GM23338 (cell line): Measurements from ENCODE around the gene RMND5B. TPM values are rescaled to one million over a fixed set of nuclear protein-coding genes. Genes with fewer than 3 reads are reported as not detected.

ENCODE experiments used
- ATAC-seq: fragments of 200-7000 bp; cut with Tn5 transposase; 3 replicates; pipeline ENCODE4 v1.9.1; 2020
- DNase-seq: peaks from one replicate; pipeline ENCODE4 v3.0.0-alpha.2; 2015; ENCODE audit warnings: low spot score
- H2AFZ ChIP-seq: fragments of 200-600 bp; sonication (generic); 2 replicates; pipeline ENCODE4 v1.8.0; 2016; ENCODE audit warnings: antibody characterized with exemption, mild to moderate bottlenecking, moderate library complexity
- H3F3A ChIP-seq: fragments of 200-600 bp; sonication (generic); replicated peaks from 2 replicates; pipeline ENCODE4 v1.8.0; 2017; ENCODE audit warnings: antibody characterized with exemption, mixed run types, low read depth
- H3K27ac ChIP-seq: fragments of 200-600 bp; sonication (generic); 2 replicates; pipeline ENCODE4 v1.6.1; 2016; ENCODE audit warnings: low read depth
- H3K27me3 ChIP-seq: fragments of 200-600 bp; sonication (generic); 2 replicates; pipeline ENCODE4 v1.8.0; 2016; ENCODE audit warnings: mild to moderate bottlenecking, mixed run types, moderate library complexity; ENCODE audit not compliant: insufficient read depth
- H3K36me3 ChIP-seq: fragments of 200-600 bp; sonication (generic); 2 replicates; pipeline ENCODE4 v1.8.0; 2016; ENCODE audit warnings: mild to moderate bottlenecking; ENCODE audit not compliant: insufficient read depth
- H3K4me1 ChIP-seq: fragments of 200-600 bp; sonication (generic); 2 replicates; pipeline ENCODE4 v1.8.0; 2016; ENCODE audit warnings: mild to moderate bottlenecking, moderate library complexity; ENCODE audit not compliant: insufficient read depth
- H3K4me2 ChIP-seq: fragments of 200-600 bp; sonication (generic); 2 replicates; pipeline ENCODE4 v1.7.1; 2017; ENCODE audit warnings: mixed run types
- H3K4me3 ChIP-seq: fragments of 200-600 bp; sonication (generic); 2 replicates; pipeline ENCODE4 v1.6.1; 2016; ENCODE audit warnings: mixed run types
- H3K79me2 ChIP-seq: fragments of 200-600 bp; sonication (generic); replicated peaks from 2 replicates; pipeline ENCODE4 v1.8.0; 2017; ENCODE audit warnings: mild to moderate bottlenecking; ENCODE audit not compliant: insufficient read depth
- H3K9me2 ChIP-seq: fragments of 200-600 bp; sonication (generic); 2 replicates; pipeline ENCODE4 v1.8.0; 2017; ENCODE audit not compliant: insufficient read depth
- H4K20me1 ChIP-seq: fragments of 200-600 bp; sonication (generic); replicated peaks from 2 replicates; pipeline ENCODE4 v1.8.0; 2017; ENCODE audit warnings: mild to moderate bottlenecking; ENCODE audit not compliant: insufficient read depth
- H3K27ac Mint-ChIP-seq: 2 replicates; pipeline ENCODE4 v1.8.0; 2020; ENCODE audit warnings: inconsistent platforms, mild to moderate bottlenecking, moderate library complexity, mixed read lengths
- H3K27me3 Mint-ChIP-seq: 3 replicates; pipeline ENCODE4 v1.8.0; 2022; ENCODE audit warnings: low read depth, mild to moderate bottlenecking, moderate library complexity, mixed read lengths, inconsistent platforms; ENCODE audit not compliant: insufficient read depth, poor library complexity
- H3K36me3 Mint-ChIP-seq: 3 replicates; pipeline ENCODE4 v1.8.0; 2021; ENCODE audit warnings: low read depth, mild to moderate bottlenecking, inconsistent platforms, moderate library complexity, mixed read lengths
- H3K4me1 Mint-ChIP-seq: 3 replicates; pipeline ENCODE4 v1.8.0; 2020; ENCODE audit warnings: mild to moderate bottlenecking, inconsistent platforms, mixed read lengths
- H3K4me3 Mint-ChIP-seq: 3 replicates; pipeline ENCODE4 v1.8.0; 2021; ENCODE audit warnings: moderate library complexity, mild to moderate bottlenecking, inconsistent platforms, mixed read lengths
- H3K9me3 Mint-ChIP-seq: 3 replicates; pipeline ENCODE4 v1.8.0; 2020; ENCODE audit warnings: moderate library complexity, mild to moderate bottlenecking, inconsistent platforms, mixed read lengths
- CREB1 ChIP-seq: fragments of 250-450 bp; sonication (Bioruptor Pico); IDR thresholded peaks from 2 replicates; pipeline ENCODE4 v1.5.0; 2020; ENCODE audit warnings: low read depth, mild to moderate bottlenecking, moderate library complexity
- CTCF ChIP-seq, 2 experiments: fragments of 200-600 bp in 1 of 2; sonication (generic) in 1 of 2; conservative IDR thresholded peaks; 2 replicates each; pipeline versions ENCODE4 v1.5.1 to v1.6.1; 2016 to 2017; ENCODE audit warnings: antibody characterized with exemption in 2 of 2, low read depth in 2 of 2, mild to moderate bottlenecking in 2 of 2, moderate library complexity in 1 of 2
- ETS1 ChIP-seq: IDR thresholded peaks from 2 replicates; pipeline ENCODE4 v1.6.1; 2016; ENCODE audit warnings: antibody characterized with exemption
- EZH2 ChIP-seq: fragments of 200-600 bp; sonication (generic); IDR thresholded peaks from one replicate; pipeline ENCODE4 v1.8.0; 2017; ENCODE audit warnings: antibody characterized with exemption, mild to moderate bottlenecking, low read depth; ENCODE audit not compliant: unreplicated experiment
- EZH2phosphoT487 ChIP-seq: fragments of 200-600 bp; sonication (generic); IDR thresholded peaks from one replicate; pipeline ENCODE4 v1.8.1; 2018; ENCODE audit warnings: antibody characterized with exemption; ENCODE audit not compliant: unreplicated experiment
- JUNB ChIP-seq: IDR thresholded peaks from one replicate; pipeline ENCODE4 v1.6.1; 2016; ENCODE audit warnings: antibody characterized with exemption; ENCODE audit not compliant: unreplicated experiment
- REST ChIP-seq: IDR thresholded peaks from one replicate; pipeline ENCODE4 v1.6.1; 2018; ENCODE audit warnings: antibody characterized with exemption; ENCODE audit not compliant: unreplicated experiment
- STAT1 ChIP-seq: IDR thresholded peaks from one replicate; pipeline ENCODE4 v1.6.1; 2016; ENCODE audit warnings: antibody characterized with exemption; ENCODE audit not compliant: unreplicated experiment
- ZNF114 ChIP-seq: fragments of 250-450 bp; sonication (Bioruptor Pico); IDR thresholded peaks from 2 replicates; pipeline ENCODE4 v1.5.0; 2020; ENCODE audit warnings: mild to moderate bottlenecking, moderate library complexity
- ZNF331 ChIP-seq: fragments of 250-450 bp; sonication (Bioruptor Pico); IDR thresholded peaks from 2 replicates; pipeline ENCODE4 v1.5.0; 2020; ENCODE audit warnings: low read depth, mild to moderate bottlenecking, moderate library complexity
- ZNF462 ChIP-seq: fragments of 250-450 bp; sonication (Bioruptor Pico); IDR thresholded peaks from 2 replicates; pipeline ENCODE4 v1.5.0; 2020; ENCODE audit warnings: mild to moderate bottlenecking, moderate library complexity
- polyA plus RNA-seq: library from polyadenylated mRNA; unstranded; fragments of >200 nt; fragmentation: Nextera tagmentation; extraction: Ambion mirVana; gene quantifications from 2 replicates; pipeline ENCODE4 v1.2.1, GENCODE V29; 2016
- total RNA-seq: library from RNA; depleted of rRNA; stranded (reverse); fragments of >200 nt; shearing (Covaris generic); gene quantifications from 2 replicates; pipeline ENCODE4 v1.2.3, GENCODE V29; 2014

The RMND5B gene
- total and polyA plus RNA-seq, 2 experiments from 2014 or later: 47.5 to 101 TPM

- Mint-ChIP-seq H3K4me1 (peaks cover 19% of the 10 kb centered on the region), H3K9me3 (peaks cover 12% of the 10 kb centered on the region), H3K36me3 (peaks cover 8% of the 10 kb centered on the region), H3K4me3 (no peak overlapping the region), H3K27me3 (peaks cover 13% of the 10 kb centered on the region), H3K27ac (no peak overlapping the region)
- H2AFZ ChIP-seq: no peak overlapping the region
- no peaks in the 10 kb centered on the region for H3K27me3 ChIP-seq
- peaks cover 27% of the 10 kb centered on the region for H3K79me2 ChIP-seq
- H3K9me2 ChIP-seq: no peaks in the 10 kb centered on the region
- no peak overlapping the region for H3K4me3 ChIP-seq
- no peaks in the 10 kb centered on the region for H3K36me3 ChIP-seq
- no peak overlapping the region for H3K27ac ChIP-seq
- ATAC-seq (no peak), DNase-seq (no peak)
- H3F3A ChIP-seq: peaks cover 16% of the 10 kb centered on the region
- H3K4me1 ChIP-seq: peaks cover 15% of the 10 kb centered on the region
- H3K4me2 ChIP-seq: no peak overlapping the region
- TF ChIP-seq CTCF (conservative IDR thresholded peaks at IDR 0.05; ENCODE audit: low read depth in 2 of 2): no peak
- TF ChIP-seq ZNF331 (CRISPR knock-in tag): no peak
- no peak for TF ChIP-seq ETS1
- no peak for TF ChIP-seq ZNF114
- TF ChIP-seq EZH2phosphoT487: no peak
- no peak for TF ChIP-seq JUNB
- TF ChIP-seq EZH2: no peak
- no peak for TF ChIP-seq STAT1
- no peak for TF ChIP-seq CREB1 (CRISPR knock-in tag)
- no peak for TF ChIP-seq ZNF462 (CRISPR knock-in tag)
- TF ChIP-seq REST: no peak
- H4K20me1 ChIP-seq: no peaks in the 10 kb centered on the region
Observed at GRCh38 chr5:178110511-178110910, 20.3 kb upstream of the RMND5B start.
